Hematopoietic multipotent progenitor cell treated with erythropoietin and hydrocortisone succinate and interleukin-3 and kit ligand, for 6 days (in vitro differentiated cells): ENCODE measurements around the gene COQ5.

Experiments
- DNase-seq: peaks from one replicate; pipeline ENCODE4 v3.0.0-alpha.2; 2015

Gene COQ5

DNA sequence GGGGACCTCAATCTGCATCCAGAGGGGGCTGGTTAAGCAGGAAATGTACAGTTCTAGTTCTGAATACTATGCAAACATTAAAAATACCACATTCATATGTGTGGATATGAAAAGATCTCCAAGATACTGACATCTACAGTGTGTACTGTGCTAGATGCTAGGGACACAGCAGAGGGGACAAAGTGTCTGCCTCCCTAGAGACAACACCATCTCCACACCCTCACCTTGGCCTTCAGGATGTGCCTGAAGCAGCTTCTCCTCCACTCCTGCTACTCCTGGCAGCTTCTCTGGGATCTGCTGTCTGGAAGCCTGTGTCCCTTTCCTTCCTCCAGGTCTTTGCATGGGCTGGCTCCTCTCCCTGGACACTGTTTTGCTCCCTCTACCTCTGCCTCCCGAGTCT lies 48.7 kb downstream of the COQ5 start:
- DNase-seq = no peak

DNA sequence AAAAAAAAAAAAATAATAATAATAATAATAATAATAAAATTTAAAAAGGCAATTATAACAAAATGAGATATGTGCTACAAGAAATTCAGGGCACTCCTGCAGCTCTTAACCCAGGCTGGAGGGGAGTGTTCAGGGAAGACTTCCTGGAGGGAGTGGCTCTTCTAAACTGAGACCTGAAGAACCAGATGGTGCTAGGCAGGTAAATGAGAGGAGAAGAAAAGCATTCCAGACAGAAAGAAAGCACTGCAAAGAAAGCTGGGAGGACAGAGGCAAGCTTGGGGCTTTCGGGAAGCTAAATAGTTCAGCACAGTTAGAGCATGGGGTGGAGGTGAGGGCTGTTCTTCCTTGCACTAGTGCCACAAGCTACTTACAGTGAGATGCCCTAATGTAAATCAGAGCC lies 49.5 kb downstream of the COQ5 start:
- DNase-seq = peak; percentile 20

DNA sequence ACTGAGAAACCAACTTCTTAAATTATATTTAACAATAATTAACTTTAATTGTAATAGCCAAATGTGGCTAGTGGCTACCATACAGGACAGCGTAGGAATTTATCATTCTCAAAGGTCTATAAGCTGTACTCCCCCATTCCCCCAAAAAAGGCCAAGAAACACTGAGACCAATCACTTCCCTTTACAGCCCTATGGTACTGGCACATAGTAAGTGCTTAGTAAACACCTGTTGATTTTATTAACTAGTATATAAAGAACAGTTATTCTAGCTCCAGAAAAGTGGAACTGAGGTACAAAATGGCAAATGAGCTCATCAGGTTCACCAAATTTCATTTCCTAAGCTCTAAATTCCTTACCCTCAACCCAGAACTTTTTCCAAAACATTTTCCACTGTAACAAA lies 53.3 kb downstream of the COQ5 start:
- DNase-seq = no peak

DNA sequence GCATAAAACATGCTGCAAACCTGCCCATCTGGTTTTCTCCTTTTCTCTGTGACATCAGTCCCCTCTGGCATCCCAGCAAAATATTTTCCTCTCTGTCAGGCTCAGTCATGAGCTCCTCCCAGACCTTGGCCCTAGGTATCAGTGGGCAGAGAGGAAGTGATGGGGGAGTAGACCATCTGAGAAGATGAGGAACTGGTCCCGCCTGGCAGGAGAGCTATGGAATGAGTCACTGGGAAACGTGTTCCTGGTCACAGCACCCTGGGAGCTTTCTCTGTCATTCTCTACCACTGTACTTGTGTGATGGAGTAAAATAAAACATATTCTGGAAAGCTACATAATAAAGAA lies 54.4 kb downstream of the COQ5 start:
- DNase-seq = peak; percentile 27

DNA sequence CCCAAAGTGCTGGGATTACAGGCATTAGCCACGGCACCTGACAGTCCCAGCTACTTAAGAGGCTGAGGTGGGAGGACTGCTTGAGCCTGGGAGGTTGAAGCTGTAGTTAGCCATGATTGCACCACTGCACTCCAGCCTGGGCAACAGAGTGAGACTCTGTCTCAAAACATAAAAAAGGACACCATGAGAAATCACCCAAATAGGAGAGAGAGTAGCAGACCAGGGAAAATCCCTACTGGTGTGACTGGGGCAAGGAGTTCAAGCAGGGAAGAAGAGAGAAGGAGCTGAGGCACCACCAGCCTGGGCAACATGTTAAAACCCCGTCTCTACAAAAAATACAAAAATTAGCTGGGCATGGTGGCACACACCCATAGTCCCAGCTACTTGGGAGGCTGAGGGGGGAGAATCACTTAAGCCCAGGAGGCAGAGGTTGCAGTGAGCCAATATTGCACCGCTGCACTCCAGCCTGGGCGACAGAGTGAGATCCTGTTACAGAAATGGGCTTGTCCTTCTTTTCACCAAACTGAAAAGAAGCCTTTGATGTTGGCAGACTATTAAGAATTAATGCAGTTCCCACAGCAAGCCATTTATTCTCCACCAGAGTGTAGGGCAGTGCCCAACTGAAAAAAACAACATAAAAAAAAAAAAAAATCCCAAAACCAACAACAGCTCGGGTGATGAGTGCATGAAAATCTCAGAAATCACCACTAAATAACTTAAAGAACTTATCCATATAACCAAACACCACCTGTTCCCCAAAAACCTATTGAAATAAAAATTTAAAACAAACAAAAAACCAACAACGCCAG lies 54.9 kb downstream of the COQ5 start:
- no peak for DNase-seq

DNA sequence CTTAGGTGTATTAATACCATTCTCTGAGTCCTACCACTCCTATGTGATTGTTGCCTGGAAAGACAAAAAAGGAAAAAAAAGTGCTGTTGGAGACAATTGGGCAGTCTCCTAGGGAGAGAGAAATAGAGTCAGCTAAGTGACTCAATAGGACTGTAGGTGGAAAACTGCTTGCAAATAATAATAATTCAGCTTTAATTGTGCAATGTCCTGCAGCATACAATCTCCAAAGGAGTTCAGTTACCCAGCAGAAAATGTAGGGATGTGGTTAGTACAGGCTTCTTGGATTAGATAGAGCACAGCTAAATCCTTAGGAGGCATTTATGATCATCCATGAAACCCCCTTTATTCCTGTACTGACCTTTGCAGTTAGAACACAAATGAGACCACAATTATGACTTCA lies 56.4 kb downstream of the COQ5 start:
- no peak for DNase-seq

DNA sequence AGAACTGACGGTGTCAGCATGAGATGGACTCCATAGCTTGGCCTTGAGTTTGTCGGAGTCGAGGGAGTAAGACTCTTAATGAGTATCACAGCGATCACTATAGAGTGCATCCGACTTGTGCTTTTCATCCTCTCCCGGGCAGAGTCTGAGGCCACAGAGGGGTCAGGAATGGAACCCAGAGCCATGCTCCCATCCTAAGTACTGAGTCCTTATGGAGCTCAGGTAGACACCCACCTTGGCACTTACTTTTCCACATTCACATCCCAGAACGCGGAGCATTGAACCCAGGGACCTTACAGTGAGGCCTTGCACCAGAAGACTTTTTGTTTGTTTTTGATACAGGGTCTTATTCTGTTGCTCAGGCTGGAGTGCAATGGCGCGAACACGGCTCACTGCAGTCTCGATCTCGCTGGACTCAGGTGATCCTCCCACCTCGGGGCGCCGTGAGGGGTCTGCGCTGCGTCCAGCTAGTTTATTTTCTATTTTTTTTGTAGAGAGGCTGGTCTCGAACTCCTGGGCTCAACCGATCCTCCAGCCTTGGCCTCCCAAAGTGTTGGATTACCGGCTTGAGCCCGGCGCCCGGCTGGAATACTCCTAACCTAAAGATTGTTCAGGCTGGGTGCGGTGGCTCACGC lies 58.7 kb downstream of the COQ5 start:
- DNase-seq = peak; percentile 61

DNA sequence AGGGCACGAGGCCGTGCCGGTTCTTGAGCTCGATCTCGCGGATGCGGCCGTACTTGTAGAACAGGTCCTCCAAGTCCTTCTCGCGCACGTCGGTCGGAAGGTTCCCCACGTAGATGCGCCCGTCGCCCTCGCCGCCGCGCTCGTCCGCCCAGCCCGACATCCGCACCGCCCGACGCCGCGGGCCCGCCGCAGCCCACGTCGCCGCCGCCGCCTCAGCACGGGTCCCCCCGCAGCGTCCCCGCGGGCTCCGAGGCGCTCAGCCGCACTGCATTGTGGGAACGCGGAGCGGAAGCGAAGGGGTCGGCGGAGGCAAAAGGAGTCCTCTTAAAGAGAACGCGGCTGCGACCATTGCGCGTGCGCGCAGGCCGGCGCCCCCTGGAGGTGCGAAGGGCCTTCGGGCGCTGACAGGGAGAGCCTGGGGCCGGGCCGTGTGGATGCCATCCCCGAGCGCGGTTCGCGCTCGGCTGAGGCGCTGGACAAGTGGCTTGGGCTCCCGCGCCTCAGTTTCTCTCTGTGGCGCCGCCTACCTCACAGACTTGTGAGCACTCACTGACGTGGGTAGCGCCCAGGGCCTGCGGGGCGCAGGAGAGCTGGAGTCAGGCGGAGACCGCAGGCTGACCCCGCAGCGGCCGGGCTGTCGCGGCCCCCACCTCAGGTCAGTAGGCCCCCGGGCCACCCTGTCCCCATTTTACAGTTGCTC lies 59.4 kb downstream of the COQ5 start, which contains the start of gene SRSF9:
SRSF9 (minus strand) TSS at position 299 of the 700 bp plus-strand sequence; CDS start at position 160, 139 bp downstream.
- peak; percentile 97 for DNase-seq

DNA sequence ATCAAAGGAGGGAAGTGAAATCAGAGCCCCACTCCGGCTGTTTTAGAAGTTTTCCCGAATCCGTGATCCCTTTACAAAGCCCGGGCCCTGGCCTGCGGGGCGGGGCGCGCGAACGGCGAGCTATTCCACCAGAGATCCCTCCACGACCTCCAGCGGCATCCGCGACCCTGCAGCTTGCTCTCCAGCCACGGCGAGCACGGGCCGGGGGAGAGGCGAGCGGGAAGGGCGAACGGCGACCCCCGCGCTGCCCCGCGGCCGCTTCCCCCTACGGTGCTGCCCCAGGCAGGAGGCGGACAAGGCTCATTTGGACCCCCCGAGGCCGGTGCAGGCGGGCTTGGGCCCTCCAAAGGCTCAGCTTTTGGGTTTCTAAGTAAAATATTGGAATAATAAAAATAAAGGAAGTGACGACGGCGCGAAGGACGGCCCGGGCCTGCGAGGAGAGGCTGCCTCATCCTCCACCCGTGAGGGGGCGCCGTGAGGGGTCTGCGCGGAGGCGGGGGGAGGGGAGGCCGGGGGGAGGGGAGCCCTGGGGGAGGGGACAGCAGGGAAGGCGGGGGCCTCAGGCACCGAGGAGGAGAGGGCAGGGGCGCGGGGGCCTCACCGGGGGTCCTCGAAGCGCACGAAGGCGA lies 60.0 kb downstream of the COQ5 start:
- DNase-seq = peak; percentile 53

DNA sequence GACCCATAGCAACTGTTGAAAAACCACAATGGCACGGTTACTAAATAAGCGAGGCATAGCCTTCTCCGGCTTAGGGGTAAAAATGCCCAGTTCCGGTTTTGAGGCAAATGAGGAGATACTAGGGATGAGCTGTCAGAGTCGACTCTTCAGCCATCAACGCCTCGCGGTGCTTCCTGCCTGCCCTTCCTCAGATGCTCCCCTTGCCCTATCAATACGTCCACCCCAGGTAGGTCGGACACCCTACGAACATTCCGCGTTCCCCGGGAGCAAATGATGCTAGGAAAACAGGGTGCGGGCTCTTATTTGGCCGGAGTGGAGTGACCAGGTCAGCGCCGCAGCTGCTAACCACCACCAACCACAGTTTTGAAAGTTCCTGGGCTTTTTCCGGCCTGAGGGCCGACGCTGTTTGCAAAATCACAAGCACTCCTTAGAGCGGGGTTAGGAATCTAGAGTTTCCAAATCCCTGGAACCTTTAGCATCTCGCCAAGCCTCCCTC lies 60.6 kb downstream of the COQ5 start:
- peak; percentile 60 for DNase-seq

DNA sequence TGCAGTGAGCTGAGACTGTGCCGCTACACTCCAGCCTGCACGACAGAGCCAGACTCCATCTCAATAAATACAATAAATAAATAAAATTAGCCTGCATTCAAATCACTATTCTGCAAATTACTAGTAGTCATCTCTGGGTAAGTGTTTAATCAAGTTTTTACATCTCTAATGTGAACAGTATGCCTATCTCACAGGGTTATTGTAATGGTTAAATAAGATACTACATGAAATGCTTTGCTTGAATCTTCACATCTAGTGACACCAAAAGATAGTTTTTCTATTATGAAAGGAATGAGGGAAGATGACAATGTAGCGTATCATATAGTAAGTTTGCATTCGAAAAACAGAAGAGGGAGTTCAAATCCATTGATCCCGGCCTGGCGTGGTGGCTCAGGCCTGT lies 61.5 kb downstream of the COQ5 start:
- DNase-seq = no peak

DNA sequence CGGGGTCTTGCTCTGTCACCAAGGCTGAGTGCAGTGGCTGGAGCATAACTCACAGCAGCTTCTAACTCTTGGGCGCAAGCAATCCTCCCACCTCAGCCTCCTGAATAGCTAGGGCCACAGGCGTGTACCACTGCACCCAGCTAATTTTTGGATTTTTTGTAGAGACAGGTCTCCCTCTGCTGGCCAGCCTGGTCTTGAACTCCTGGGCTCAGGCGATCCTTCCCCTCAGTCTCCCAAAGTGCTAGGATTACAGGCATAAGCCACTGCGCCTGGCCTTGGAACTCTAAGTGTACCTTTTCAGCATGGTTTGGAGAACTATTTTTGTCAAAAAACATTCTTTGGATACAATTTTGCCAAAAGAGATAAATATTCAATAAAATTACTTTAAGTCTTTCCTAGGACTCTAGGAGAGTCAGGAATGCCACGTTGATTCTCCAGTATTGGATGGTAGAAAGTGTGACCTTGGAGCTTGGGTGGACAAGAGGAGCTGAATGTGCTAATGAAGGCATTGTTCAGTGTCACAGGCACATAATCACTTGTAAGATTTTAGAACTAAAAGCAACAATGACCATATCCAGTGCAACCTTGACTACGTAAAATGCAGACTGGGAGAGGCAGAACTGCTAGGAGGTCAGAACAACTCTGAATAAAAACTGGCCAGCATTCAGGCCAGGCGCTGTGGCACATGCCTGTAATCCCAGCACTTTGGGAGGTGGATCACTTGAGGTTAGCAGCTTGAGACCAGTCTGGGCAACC lies 62.2 kb downstream of the COQ5 start:
- DNase-seq = peak; percentile 81

DNA sequence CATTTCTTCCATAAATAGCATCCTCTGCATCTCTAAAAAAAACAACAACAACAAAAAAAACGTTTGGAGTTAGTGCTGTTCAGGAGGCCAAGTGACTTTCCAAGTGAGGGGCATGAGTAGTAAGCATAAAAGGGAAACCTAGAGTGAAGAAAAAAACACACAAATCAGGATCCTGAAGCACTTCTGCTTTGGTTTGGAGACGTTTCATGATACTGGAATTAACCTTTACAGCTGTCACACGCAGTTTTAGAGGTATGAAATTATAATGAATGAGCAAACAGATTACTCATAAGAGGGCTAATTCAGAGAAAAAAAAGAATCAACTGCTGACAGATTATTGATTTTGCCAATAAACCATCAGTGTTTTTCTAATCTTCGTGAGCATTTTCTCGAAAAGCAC lies 63.2 kb downstream of the COQ5 start:
- no peak for DNase-seq

DNA sequence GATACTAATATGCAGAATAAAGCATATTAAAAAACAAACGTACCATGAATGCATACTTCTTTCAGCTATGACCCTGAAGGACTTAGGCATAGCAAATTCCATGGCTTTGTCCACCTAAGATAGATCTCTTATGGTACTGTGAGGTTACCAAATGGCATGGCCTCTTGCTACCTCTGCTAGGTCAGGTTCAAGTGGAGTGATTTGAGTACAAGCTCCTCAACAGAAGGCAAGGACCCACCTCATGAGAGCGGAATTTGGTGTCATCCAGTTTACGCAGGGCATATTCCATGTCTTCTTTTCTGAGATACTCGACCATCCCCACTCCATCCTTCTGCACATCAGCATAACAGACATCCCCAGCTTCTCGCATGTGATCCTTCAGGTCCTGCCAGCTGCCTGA lies 65.2 kb downstream of the COQ5 start:
- DNase-seq = no peak

DNA sequence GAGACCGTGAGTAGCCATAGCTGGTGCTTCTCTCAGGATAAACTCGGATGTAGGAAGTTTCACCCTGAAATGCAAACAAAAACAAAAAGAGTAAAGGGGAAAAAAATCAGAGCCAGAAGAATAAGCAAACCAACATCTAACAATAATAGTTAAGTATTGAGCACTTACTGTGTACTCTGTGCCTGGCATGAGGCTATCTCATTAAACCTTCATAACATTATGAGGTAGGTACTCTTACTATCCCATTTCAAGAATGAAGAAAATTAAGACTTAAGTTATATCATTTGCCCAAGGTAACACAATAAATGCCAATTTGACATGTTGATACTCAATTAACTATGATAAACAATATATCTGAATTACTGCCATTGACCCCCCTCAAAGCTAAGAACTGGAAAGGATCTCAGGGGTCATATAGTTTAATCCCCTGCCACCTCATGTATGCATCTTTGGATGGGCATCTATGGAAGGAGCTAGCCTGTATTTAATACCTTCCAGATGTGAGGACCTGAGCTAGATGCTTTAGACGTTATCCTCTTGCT lies 66.8 kb downstream of the COQ5 start:
- DNase-seq = no peak

DNA sequence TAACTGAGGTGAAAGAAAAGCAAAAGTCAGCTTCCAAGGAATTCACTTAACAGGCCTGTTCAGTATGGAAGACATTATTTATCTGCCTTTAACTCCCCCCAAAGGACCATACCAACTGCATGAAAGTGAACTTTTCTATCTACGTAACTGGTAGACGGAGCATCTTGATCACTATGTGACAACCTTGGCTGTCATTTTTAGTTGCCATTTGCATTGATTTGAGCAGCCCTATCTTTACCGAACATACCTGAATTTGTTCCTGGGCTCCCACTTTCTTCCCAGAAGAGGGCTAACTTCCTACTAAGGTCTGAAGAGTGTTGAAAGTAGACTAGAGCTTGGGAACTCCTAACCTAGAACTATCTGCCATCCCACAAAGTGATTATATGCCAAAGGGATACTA lies 68.8 kb downstream of the COQ5 start:
- no peak for DNase-seq

DNA sequence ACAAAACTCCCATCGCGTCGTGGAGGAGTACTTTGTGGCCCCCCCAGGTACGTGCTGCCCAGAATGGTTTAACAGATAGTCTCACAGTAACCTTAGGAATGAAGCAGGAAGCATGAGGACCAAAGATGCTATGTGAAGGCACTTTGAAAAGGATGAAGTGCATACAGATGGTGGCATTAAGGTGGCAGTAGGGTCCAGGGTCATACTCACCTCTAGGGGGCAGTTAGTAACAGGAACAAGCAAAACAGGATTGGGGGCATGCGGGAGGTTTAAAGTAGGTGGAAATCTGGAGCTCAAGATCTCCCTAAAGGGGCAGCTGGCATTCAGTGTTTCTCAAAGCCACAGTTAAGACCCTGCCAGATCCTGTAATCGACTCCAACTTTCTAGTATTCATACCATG lies 71.8 kb downstream of the COQ5 start:
- DNase-seq = peak; percentile 67

DNA sequence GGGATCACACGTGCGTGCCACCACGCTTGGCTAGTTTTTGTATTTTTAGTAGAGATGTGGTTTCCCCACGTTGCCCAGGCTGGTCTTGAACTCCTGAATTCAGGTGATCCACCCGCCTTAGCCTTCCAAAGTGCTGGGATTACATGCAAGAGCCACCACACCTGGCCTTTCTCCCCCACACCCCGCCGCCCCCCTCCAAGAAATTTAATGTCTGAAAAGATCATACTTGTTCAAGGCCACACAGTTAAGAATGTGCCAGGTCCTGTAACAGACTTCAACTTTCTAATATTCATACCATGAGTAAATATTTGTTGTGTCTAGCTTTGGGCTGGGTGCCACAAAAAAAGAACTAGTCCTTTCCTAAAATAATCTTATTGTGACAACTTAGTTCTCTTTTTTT lies 73.7 kb downstream of the COQ5 start:
- DNase-seq = no peak

DNA sequence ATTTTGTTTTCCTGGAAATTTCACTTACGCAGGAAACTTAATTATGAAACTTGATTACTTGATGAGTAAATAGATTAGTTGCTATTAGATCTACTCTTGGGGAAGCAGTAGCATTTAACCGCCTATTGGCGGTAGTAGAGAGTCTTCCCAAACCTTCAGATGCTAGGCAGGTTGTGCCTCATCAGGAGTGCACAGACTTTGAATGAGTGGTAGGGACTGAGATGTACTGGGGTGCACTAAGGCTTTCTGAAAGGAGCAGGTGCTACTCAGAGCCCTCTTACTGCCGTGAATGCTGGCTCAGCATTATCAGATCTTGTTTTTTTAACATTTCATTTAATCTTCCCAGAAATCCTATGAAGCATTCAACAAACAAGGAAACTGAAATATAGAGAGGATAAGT lies 75.0 kb downstream of the COQ5 start:
- DNase-seq = peak; percentile 80
